ENCODE data around the gene FILIP1.
A peak's percentile ranks its signal among the peaks of the same experiment; 100 is the strongest.

Gene FILIP1

GRCh38 chr6:75531174-75531573 lies 37.6 kb upstream of the FILIP1 start:
- no peak overlapping the region for H2AK5ac ChIP-seq (ENCODE audit: low read depth, low read length)
- no peaks in the 10 kb centered on the region for H3K36me3 ChIP-seq (replicated peaks in 1 of 2; ENCODE audit: control insufficient read depth in 2 of 2, insufficient read depth in 2 of 2, low read length in 2 of 2)
- no peak overlapping the region for H3K9ac ChIP-seq (ENCODE audit: low read depth, low read length, poor library complexity)
- H4K91ac ChIP-seq (ENCODE audit: low read depth, low read length, poor library complexity): no peak overlapping the region
- no peak for DNase-seq (ENCODE audit: low spot score)
- no peak overlapping the region for H3K4me3 ChIP-seq (ENCODE audit: low read length in 2 of 2)
- H3K4ac ChIP-seq (ENCODE audit: low read length): no peak overlapping the region
- no peaks in the 10 kb centered on the region for H3K4me1 ChIP-seq (ENCODE audit: control insufficient read depth in 2 of 2, insufficient read depth in 1 of 2, low read depth in 1 of 2, low read length in 2 of 2)
- no peaks in the 10 kb centered on the region for H3K9me3 ChIP-seq (replicated peaks in 1 of 2; ENCODE audit: control insufficient read depth in 2 of 2, insufficient read depth in 1 of 2, low read depth in 1 of 2, low read length in 2 of 2)
- no peak overlapping the region for H2BK12ac ChIP-seq (ENCODE audit: low read length)
- no peak overlapping the region for H2BK5ac ChIP-seq (ENCODE audit: low read length)
- no peak overlapping the region for H2BK15ac ChIP-seq (ENCODE audit: low read length)
- no peak overlapping the region for H2AFZ ChIP-seq (ENCODE audit: low read length)
- H3K23ac ChIP-seq (ENCODE audit: low read depth, low read length, poor library complexity): no peak overlapping the region
- H3K18ac ChIP-seq (ENCODE audit: low read length): no peak overlapping the region
- H2BK120ac ChIP-seq (ENCODE audit: low read depth, low read length): no peak overlapping the region
- no peak overlapping the region for H3K27ac ChIP-seq (replicated peaks; ENCODE audit: low read length)
- no peak overlapping the region for H3K14ac ChIP-seq (ENCODE audit: low read length)
- WGBS, 2 donors (ENCODE audit: extremely low coverage in 2 of 2, insufficient read length in 2 of 2, insufficient replicate concordance in 1 of 2): no CpG with 5 or more reads among the region's 1 CpG
- H3K79me1 ChIP-seq (ENCODE audit: low read depth, low read length): no peaks in the 10 kb centered on the region
- no peak overlapping the region for H4K8ac ChIP-seq (ENCODE audit: low read depth, low read length)
- no peak overlapping the region for H3K4me2 ChIP-seq (ENCODE audit: insufficient read depth, low read length, poor library complexity, severe bottlenecking)
- no peaks in the 10 kb centered on the region for H3K27me3 ChIP-seq (ENCODE audit: control insufficient read depth in 3 of 3, insufficient read depth in 3 of 3, low read depth in 1 of 3, low read length in 3 of 3)

DNA sequence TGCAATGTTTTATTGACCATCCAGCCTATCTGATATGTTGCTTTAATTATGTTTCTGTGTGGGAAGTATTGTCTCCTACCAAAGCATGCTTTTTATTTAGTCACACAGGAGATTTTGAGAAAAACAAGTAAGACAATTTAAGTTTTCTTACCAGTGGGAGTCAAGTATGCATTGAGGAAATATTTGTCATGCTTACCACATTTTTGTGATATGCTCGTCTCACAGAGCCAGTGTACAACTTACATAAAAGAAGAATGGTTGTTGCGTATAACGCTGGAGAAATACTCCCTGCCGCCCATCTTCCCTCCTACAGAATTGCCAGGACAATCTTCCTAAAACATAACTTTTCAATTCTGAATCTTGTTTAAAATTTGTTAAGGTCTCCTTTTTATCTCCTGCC lies 37.1 kb upstream of the FILIP1 start:
- H3K9me3 ChIP-seq (replicated peaks in 1 of 2; ENCODE audit: control insufficient read depth in 2 of 2, insufficient read depth in 1 of 2, low read depth in 1 of 2, low read length in 2 of 2): peaks cover 0 to under 1% of the 10 kb centered on the region in 2 donors
- H3K23ac ChIP-seq (ENCODE audit: low read depth, low read length, poor library complexity): no peak overlapping the region
- H3K4me3 ChIP-seq (ENCODE audit: low read length in 2 of 2): no peak overlapping the region
- no peak overlapping the region for H3K4me2 ChIP-seq (ENCODE audit: insufficient read depth, low read length, poor library complexity, severe bottlenecking)
- no peak overlapping the region for H2AFZ ChIP-seq (ENCODE audit: low read length)
- DNase-seq (ENCODE audit: low spot score): no peak
- no peak overlapping the region for H4K91ac ChIP-seq (ENCODE audit: low read depth, low read length, poor library complexity)
- H3K4me1 ChIP-seq (ENCODE audit: control insufficient read depth in 2 of 2, insufficient read depth in 1 of 2, low read depth in 1 of 2, low read length in 2 of 2): no peaks in the 10 kb centered on the region
- no peak overlapping the region for H3K9ac ChIP-seq (ENCODE audit: low read depth, low read length, poor library complexity)
- H2AK5ac ChIP-seq (ENCODE audit: low read depth, low read length): no peak overlapping the region
- H2BK120ac ChIP-seq (ENCODE audit: low read depth, low read length): no peak overlapping the region
- no peaks in the 10 kb centered on the region for H3K27me3 ChIP-seq (ENCODE audit: control insufficient read depth in 3 of 3, insufficient read depth in 3 of 3, low read depth in 1 of 3, low read length in 3 of 3)
- H2BK5ac ChIP-seq (ENCODE audit: low read length): no peak overlapping the region
- H3K18ac ChIP-seq (ENCODE audit: low read length): no peak overlapping the region
- no peaks in the 10 kb centered on the region for H3K36me3 ChIP-seq (replicated peaks in 1 of 2; ENCODE audit: control insufficient read depth in 2 of 2, insufficient read depth in 2 of 2, low read length in 2 of 2)
- no peak overlapping the region for H2BK12ac ChIP-seq (ENCODE audit: low read length)
- no peaks in the 10 kb centered on the region for H3K79me1 ChIP-seq (ENCODE audit: low read depth, low read length)
- no CpG with 5 or more reads among the region's 4 CpGs for WGBS, 2 donors (ENCODE audit: extremely low coverage in 2 of 2, insufficient read length in 2 of 2, insufficient replicate concordance in 1 of 2)
- H2BK15ac ChIP-seq (ENCODE audit: low read length): no peak overlapping the region
- no peak overlapping the region for H3K27ac ChIP-seq (replicated peaks; ENCODE audit: low read length)
- no peak overlapping the region for H3K14ac ChIP-seq (ENCODE audit: low read length)
- no peak overlapping the region for H4K8ac ChIP-seq (ENCODE audit: low read depth, low read length)
- no peak overlapping the region for H3K4ac ChIP-seq (ENCODE audit: low read length)

DNA sequence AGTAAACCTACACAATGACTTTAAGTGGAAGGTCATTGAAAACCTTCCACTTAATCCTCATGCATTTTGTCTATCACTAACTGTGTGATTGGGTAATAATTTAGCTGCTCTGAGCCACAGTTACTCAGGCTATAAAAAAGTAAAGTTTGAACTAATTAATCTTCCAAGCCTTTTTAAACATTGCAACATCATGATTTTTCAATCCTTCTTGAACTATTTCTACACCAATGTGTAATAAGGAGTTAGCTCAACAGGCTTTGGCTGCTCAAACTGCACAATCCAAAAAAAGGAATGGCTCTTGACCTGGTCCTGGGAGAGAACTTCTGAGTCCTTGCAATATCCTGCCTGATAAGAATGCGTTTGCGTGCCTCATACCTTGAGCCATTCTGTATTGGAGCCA lies 34.8 kb upstream of the FILIP1 start:
- H2BK15ac ChIP-seq (ENCODE audit: low read length): no peak overlapping the region
- no peak overlapping the region for H3K14ac ChIP-seq (ENCODE audit: low read length)
- no peak overlapping the region for H2BK5ac ChIP-seq (ENCODE audit: low read length)
- no peaks in the 10 kb centered on the region for H3K27me3 ChIP-seq (ENCODE audit: control insufficient read depth in 3 of 3, insufficient read depth in 3 of 3, low read depth in 1 of 3, low read length in 3 of 3)
- no peak overlapping the region for H3K4me3 ChIP-seq (ENCODE audit: low read length in 2 of 2)
- H3K9ac ChIP-seq (ENCODE audit: low read depth, low read length, poor library complexity): no peak overlapping the region
- H3K4me1 ChIP-seq (ENCODE audit: control insufficient read depth in 2 of 2, insufficient read depth in 1 of 2, low read depth in 1 of 2, low read length in 2 of 2): no peaks in the 10 kb centered on the region
- H2AK5ac ChIP-seq (ENCODE audit: low read depth, low read length): no peak overlapping the region
- H3K27ac ChIP-seq (replicated peaks; ENCODE audit: low read length): no peak overlapping the region
- no CpG with 5 or more reads among the region's 2 CpGs for WGBS, 2 donors (ENCODE audit: extremely low coverage in 2 of 2, insufficient read length in 2 of 2, insufficient replicate concordance in 1 of 2)
- no peak overlapping the region for H3K4ac ChIP-seq (ENCODE audit: low read length)
- H3K18ac ChIP-seq (ENCODE audit: low read length): peak overlapping the region; percentile 32
- no peak overlapping the region for H4K91ac ChIP-seq (ENCODE audit: low read depth, low read length, poor library complexity)
- no peaks in the 10 kb centered on the region for H3K79me1 ChIP-seq (ENCODE audit: low read depth, low read length)
- H3K23ac ChIP-seq (ENCODE audit: low read depth, low read length, poor library complexity): no peak overlapping the region
- H3K9me3 ChIP-seq (replicated peaks in 1 of 2; ENCODE audit: control insufficient read depth in 2 of 2, insufficient read depth in 1 of 2, low read depth in 1 of 2, low read length in 2 of 2): peaks cover 0 to 1% of the 10 kb centered on the region in 2 donors
- no peak overlapping the region for H3K4me2 ChIP-seq (ENCODE audit: insufficient read depth, low read length, poor library complexity, severe bottlenecking)
- no peak overlapping the region for H4K8ac ChIP-seq (ENCODE audit: low read depth, low read length)
- no peak overlapping the region for H2AFZ ChIP-seq (ENCODE audit: low read length)
- no peak for DNase-seq (ENCODE audit: low spot score)
- no peak overlapping the region for H2BK120ac ChIP-seq (ENCODE audit: low read depth, low read length)
- H2BK12ac ChIP-seq (ENCODE audit: low read length): no peak overlapping the region
- H3K36me3 ChIP-seq (replicated peaks in 1 of 2; ENCODE audit: control insufficient read depth in 2 of 2, insufficient read depth in 2 of 2, low read length in 2 of 2): no peaks in the 10 kb centered on the region

GRCh38 chr6:75526502-75527127 lies 33.0 kb upstream of the FILIP1 start:
- Histone ChIP-seq H3K4ac (ENCODE audit: low read length) (no peak overlapping the region), H3K27ac (replicated peaks; ENCODE audit: low read length) (no peak overlapping the region), H4K8ac (ENCODE audit: low read depth, low read length) (no peak overlapping the region), H3K9ac (ENCODE audit: low read depth, low read length, poor library complexity) (no peak overlapping the region), H3K79me1 (ENCODE audit: low read depth, low read length) (no peaks in the 10 kb centered on the region), H3K4me1 (ENCODE audit: control insufficient read depth in 2 of 2, insufficient read depth in 1 of 2, low read depth in 1 of 2, low read length in 2 of 2) (no peaks in the 10 kb centered on the region), H2AK5ac (ENCODE audit: low read depth, low read length) (no peak overlapping the region), H2BK15ac (ENCODE audit: low read length) (no peak overlapping the region), H3K18ac (ENCODE audit: low read length) (no peak overlapping the region), H4K91ac (ENCODE audit: low read depth, low read length, poor library complexity) (no peak overlapping the region), H3K4me2 (ENCODE audit: insufficient read depth, low read length, poor library complexity, severe bottlenecking) (no peak overlapping the region), H3K9me3 (replicated peaks in 1 of 2; ENCODE audit: control insufficient read depth in 2 of 2, insufficient read depth in 1 of 2, low read depth in 1 of 2, low read length in 2 of 2) (peaks cover 0 to 1% of the 10 kb centered on the region in 2 donors), H2BK12ac (ENCODE audit: low read length) (no peak overlapping the region), H2BK5ac (ENCODE audit: low read length) (no peak overlapping the region), H3K14ac (ENCODE audit: low read length) (no peak overlapping the region), H3K4me3 (ENCODE audit: low read length in 2 of 2) (no peak overlapping the region), H3K23ac (ENCODE audit: low read depth, low read length, poor library complexity) (no peak overlapping the region), H2AFZ (ENCODE audit: low read length) (no peak overlapping the region), H3K36me3 (replicated peaks in 1 of 2; ENCODE audit: control insufficient read depth in 2 of 2, insufficient read depth in 2 of 2, low read length in 2 of 2) (no peaks in the 10 kb centered on the region), H3K27me3 (ENCODE audit: control insufficient read depth in 3 of 3, insufficient read depth in 3 of 3, low read depth in 1 of 3, low read length in 3 of 3) (no peaks in the 10 kb centered on the region), H2BK120ac (ENCODE audit: low read depth, low read length) (no peak overlapping the region)
- no CpG with 5 or more reads among the region's 4 CpGs for WGBS, 2 donors (ENCODE audit: extremely low coverage in 2 of 2, insufficient read length in 2 of 2, insufficient replicate concordance in 1 of 2)
- DNase-seq (ENCODE audit: low spot score): peak; percentile 61
